HG02938 (cell line): ENCODE results near the gene TMEM205.
"Not testable (repeated sequence)": the region's sequence is repeated elsewhere in the genome, so short reads cannot be mapped to it uniquely, and the experiment has no call there.

ENCODE experiments used
- ATAC-seq: cut with Tn5 transposase; IDR thresholded peaks from one replicate; pipeline ENCODE4 v1.9.1; 2021; ENCODE audit warnings: mild to moderate bottlenecking, moderate library complexity; ENCODE audit not compliant: unreplicated experiment

The TMEM205 gene

DNA sequence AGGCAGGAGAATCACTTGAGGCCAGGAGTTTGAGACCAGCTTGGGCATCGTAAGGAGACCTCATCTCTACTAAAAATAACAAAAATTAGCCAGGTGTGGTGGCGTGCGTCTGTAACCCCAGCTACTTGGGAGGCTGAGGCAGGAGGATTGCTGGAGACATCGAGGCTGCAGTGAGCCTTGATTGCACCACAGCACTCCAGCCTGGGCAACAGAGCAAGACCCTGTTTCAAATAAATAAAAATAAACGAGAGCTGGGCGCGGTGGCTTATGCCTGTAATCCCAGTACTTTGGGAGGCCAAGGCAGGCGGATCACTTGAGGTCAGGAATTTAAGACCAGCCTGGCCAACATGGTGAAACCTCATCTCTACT lies 6.0 kb downstream of the TMEM205 start:
- ATAC-seq: not testable (repeated sequence)

DNA sequence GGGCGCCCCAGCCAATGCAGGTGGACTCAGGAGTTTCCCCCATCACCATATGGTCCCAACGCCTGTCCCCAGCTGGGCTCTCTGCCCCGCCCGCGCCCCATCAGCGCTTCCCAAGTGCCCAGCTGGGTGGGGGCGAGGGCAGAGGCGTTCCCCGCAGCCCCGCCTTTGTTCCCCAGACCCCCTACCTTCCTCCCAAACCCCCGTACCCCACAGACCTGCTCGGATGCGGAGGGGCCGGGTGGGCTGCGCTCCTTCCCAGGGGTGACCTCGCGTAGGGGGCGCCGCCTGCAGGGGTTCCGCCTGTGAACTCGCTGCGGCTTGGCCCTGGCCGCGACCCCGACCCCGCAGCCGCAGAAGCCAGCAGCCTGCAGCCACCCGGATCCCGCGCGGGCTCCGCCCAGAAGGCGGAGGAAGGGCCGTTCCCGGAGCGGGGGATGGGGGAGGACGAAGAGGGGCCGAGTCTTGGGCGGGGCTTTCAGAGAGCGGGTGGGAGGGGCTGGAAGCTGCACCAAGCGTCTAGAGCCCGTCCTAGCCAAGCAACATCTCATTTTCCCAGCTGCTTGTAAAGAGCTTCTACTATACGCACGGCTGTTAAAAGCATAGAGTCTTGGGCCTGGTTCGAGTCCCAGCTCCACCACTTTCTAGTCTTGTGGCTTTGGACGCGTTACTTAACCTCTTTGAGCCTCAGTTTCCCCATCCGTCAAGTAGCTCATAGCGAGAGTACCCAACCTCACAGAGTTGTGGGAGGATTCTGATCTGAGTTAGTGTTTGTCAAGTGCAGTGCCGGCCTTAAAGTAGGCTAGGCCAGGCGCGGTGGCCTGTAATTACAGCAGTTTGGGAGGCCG lies 6.6 kb downstream of the TMEM205 start, which contains the start of gene RAB3D:
Gene RAB3D (minus strand): TSS at position 404 of the 845 bp plus-strand sequence. CDS start 2,258 bp downstream, outside the sequence.
- no peak for ATAC-seq

DNA sequence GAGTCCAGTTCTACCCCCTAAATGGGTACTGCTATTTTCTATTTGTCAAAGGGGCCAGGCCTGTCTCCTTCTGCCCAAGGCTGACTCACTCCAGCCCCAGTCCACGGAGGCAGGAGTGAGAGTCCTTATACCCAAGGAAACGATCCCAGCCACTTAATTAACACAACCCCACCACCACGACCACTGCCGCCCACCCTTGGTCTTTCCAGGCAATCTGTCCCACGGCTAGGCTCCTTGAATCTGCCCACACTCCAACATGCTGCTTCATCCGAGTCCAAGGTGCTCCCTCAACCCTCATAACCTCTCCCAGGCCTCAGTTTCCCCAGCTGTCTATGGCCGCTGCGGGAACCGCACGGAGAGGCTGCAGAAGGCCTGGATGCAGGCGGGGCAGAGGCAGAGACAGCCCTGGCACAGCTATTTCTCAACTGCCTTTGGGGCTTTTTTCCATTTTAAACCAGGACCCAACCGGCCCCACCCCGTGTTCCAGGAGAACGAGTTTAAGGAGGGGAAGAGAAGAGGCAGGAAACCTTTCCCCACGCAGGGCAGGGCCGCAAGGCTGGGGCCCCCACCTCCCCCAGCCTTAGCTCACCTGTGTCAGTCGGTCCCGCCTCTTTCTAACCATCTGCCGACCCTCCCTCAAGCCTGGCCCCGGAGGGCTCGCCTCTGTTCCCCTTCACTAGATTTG lies 7.4 kb downstream of the TMEM205 start:
- no peak for ATAC-seq

DNA sequence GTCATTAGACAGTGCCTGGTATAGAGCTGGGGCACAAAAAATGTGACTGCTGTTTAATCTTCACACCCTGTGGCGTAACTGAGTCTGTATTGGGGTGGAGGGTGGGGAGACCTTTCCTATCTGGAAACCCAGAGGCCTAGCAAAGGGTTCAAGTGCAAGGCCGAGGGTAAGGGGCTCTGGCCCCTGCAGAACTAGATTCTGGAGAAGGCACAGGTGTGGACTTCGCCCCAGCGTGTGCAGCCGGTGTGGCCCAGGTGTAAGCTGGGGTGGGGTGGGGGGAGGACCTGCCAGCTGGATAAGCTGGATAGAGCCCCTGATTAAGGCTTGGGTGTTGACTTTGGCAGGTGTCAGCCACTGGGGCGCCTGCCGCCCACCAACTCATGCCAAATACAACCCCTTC lies 7.9 kb downstream of the TMEM205 start:
- no peak for ATAC-seq

DNA sequence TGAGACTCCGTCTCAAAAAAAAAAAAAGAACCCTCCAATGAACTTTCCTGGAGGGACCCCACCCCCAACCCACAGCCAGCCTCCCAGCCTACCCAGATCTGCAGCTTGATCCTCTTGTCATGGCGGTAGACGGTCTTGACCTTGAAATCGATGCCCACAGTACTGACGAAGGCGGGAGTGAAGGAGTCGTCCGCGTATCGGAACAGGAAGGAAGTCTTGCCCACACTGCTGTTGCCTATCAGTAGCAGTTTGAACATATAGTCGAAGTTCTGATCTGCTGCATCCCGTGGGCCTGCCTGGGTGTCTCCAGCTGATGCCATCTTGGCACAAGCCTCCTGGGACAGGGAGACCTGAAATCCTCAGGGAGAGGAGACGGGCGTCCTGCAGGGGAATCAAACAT lies 9.0 kb downstream of the TMEM205 start:
- ATAC-seq: no peak

DNA sequence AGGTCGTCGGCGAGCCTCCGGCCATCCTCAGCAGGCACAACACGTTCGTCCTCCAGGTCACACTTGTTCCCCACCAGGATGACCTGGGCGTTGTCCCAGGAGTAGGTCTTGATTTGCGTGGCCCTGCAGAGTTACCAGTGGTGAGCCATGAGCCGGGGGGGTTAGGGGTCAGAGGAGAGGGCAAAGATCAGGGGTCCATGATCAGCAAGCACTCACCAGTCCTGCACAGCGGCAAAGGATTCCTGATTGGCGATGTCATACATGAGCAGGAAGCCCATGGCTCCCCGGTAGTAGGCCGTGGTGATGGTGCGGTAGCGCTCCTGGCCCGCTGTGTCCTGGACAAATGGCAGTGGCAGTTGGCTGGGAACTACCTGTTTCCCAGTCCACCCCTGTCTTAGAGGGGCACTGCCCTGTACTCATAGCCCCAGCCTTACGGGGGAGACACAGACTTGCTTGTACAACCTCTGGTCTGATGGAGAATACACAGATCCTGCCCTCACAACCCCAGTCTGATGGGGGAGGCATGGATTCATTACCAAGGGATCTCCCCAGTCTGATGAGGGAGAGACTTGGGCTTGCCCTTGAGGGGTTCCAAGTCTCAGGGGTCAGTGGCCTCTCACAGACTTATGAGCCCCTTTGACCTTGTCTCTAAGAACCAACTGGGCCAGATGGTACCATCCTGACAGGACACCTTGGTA lies 10.5 kb downstream of the TMEM205 start:
- no peak for ATAC-seq

DNA sequence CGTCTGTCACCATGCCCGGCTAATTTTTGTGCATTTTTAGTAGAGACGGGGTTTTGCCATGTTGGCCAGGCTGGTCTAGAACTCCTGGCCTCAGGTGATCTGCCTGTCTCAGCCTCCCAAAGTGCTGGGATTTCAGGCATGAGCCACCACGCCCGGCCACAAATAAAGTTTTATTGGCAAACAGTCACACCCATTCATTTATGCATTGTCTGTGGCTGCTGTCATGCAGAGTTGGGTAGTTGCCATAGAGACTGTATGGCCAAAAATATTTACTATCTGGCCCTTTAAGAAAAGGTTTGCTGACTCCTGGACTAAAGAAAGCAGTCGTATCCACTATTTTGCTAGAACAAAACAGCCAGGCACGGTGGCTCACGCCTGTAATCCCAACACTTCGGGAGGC lies 12.2 kb downstream of the TMEM205 start:
- ATAC-seq: not testable (repeated sequence)

DNA sequence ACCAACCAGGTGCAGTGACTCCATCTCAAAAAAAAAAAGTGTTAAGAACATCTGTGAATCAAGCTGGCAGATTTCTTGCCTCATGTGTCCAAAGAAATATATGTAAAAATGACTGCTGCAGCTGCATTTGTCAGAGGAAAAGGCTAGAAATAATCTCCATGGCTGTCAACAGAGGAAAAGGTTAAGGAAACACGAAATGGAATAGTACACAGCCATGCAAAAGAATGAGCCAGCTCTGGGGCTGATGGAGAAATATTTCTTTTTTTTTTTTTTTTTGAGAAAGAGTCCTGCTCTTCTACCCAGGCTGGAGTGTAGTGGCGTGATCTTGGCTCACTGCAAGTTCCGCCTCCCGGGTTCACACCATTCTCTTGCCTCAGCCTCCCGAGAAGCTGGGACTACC lies 13.2 kb downstream of the TMEM205 start:
- no peak for ATAC-seq

DNA sequence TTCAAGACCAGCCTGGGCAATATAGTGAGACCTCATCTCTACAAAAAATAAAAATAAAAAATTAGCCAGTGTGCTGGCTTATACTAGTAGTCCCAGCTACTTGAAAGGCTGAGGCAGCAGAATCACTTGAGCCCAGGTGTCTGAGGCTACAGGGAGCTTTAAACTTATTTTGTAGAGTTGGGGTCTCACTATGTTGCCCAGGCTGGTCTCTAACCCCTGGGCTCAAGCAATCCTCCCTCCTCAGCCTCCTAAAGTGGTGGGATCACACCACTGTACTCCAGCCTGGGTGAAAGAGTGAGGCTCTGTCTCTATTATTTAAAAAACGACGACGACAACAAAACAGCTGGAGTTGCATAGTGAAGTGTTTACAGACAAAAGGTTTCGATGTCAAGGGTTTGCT lies 14.6 kb downstream of the TMEM205 start:
- no peak for ATAC-seq

DNA sequence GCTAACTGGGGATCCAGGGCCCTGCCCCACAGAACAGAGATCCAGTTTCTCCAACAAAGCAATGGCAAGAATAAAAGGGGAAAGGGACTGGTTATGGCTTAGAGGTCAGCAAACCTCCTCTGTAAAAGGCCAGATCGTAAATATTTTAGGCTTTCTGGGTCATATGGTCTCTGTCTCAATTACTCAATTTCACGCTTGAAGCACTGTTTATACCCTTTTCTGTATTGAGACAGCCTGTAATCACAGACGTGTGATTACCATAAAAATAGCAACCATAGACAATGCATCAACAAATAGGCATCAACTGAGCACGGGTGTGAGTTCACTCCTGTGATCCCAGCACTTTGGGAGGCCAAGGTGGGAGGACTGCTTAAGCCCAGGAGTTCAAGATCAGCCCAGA lies 15.9 kb downstream of the TMEM205 start:
- no peak for ATAC-seq

DNA sequence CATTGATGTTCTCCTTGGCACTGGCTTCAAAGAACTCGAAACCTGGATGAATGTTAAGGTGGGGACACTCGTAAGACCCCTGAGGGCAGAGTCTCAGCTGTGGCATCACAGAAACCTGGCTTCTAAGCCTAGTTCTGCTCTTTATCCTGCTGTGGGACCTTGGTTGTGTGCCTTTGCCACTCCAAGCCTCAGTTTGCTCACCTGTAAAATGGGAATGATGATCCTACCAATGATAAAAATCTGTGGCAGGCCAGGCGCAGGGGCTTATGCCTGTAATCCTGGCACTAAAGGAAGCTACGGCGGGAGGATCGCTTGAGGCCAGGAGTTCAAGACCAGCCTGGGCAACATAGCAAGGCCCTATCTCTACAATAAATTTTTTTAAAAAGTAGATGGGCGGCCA lies 20.5 kb downstream of the TMEM205 start:
- ATAC-seq: no peak

DNA sequence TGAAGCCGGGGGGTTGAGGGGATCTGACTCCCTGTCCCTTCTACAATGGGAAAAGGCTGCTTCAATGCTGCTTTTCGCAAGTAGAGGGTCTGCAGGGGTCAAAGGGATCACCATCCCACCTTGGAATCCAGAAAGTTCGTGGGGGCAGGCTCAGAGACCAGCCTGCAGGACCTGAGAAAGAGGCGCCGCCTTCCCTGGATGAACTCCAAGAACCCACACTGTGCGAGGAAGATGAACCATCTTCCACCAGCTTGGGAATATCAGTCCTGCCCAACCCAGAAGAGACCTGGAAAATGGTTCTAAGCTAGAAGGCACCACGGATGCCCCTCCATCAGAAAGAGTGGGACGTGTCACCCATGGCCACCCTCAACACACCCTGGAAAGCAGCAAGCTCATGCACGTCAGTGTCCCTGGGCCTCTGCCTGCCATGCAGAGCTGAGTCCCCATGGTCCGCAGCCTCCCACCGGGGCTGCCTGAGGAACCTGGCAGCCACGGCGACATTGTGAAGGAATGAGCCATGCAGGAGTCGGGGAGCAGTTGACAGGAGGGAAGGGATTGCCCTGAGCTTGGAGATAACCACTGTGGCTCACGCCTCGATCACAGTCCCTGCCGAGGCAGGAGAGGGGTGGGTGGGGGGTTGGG lies 21.2 kb downstream of the TMEM205 start:
- ATAC-seq: no peak

DNA sequence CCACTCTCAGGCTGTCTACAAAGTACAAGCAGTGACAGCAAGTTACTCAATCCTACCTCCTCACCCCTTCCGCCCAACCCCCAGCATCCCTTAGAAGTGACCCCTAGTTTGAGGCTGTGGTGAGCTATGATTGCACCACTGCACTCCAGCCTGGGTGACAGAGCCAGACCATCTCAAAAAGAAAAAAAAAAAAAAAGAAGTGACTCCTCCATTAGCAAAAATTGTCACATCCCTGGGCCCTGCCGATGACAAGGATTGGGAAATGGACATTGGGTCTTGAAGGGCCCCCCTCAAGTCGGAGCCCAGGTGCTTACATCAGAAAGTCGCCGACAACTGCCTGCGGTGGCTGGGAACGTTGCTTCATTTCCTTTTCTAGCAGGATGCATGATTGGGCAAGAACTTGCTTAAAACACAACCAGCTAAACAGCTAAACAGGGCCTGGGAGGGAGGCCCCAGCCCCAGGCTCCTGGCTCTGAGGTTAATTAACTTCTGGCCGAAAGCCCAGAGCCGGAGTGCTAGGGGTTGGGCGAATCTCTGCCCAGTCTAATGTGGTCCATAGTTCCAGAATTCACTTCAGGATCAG lies 21.9 kb downstream of the TMEM205 start:
- no peak for ATAC-seq

DNA sequence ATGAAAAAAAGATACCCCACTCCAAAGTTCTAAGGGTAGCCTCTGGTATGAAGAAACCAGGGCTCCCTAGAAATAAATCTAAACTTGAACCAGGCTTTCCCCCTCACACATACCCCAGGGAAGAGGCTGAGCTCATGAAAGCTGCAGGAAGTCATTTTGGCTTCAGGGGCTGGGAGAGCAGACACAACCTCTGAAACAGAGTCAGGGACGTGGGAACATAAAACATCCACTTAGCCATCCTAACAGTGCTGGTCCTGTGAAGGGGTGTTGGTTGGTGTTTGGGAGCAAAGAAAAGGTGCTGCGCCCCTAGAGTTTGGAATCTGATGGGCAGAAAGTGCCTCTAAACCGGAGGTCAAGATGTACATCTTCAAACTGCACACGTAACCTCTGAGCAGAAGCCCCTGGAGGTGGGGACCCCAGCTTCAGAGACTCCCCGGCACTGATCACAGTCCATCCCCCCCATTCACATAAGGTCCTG lies 22.4 kb downstream of the TMEM205 start:
- no peak for ATAC-seq

DNA sequence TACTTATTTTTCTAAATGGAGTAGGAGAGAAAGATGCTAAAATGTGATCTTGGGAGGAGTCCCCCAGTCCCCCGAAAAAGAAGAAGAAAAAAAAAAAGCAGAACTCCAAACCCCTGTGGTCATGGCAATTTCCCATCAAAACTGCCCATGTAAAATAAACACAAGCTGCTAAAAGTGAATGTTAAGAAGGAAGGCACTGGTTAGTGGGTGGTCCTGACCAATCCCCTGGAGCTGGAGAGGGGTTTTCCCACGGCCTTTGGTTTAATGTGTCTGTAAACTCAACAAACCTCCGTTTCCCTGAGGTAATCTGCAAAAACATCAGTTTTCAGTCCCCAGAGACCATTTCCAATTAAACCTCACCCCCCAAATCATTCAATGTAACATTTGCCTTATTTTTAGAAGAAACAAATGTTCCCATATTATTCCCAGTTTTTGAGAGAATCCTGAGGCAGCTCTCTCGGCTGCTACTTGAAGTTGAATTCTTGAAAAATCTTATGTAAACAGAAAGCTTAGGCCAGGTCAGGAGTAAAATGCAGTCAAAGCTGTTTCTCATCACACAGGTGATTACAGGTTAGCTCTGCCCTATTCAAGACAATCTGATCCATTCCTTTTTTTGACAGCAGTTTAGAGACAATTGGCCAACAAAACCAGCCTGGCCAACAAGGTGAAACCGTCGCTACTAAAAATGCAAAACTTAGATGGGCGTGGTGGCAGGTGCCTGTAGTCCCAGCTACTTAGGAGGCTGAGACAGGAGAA lies 23.6 kb downstream of the TMEM205 start:
- no peak for ATAC-seq

DNA sequence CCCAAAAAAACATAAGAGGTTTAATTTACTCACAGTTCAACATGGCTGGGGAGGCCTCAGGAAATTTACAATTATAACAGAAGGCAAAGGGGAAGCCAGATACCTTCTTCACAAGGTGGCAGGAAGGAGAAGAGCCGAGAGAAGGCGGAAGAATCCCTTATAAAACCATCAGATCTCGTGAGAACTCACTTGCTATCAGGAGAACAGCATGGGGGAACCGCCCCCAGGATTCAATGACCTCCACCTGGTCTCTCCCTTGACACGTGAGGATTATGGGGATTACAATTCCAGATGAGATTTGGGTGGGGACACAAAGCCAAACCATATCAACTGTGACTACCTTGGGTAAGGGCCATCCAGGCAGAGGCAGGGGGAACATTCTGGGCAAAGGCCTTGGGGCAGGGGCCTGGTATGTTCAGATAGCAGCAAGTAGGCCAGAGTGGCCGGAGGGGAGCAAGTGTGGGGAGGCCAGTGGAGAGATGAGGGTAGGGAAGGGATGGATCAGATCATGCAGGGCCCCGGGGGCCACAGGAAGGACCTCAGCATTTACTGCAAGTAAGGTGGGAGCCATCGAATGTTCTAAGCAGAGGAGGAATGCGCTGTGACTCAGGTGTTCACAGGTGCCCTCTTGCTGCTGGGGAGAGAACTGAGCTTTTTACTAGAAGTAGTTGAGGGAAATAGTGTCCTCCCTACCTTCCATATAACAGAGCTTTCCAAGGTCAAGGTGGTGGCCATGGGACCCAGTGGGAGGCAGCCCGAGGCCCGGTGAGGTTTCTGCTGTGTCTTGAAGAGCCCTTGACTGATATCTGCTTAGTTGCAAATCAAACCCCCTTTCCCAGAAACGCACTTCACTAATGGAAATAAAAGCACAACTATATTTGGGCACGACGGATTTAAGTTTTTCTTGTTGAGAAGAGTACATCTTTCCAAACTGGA lies 24.6 kb downstream of the TMEM205 start:
- ATAC-seq: no peak

DNA sequence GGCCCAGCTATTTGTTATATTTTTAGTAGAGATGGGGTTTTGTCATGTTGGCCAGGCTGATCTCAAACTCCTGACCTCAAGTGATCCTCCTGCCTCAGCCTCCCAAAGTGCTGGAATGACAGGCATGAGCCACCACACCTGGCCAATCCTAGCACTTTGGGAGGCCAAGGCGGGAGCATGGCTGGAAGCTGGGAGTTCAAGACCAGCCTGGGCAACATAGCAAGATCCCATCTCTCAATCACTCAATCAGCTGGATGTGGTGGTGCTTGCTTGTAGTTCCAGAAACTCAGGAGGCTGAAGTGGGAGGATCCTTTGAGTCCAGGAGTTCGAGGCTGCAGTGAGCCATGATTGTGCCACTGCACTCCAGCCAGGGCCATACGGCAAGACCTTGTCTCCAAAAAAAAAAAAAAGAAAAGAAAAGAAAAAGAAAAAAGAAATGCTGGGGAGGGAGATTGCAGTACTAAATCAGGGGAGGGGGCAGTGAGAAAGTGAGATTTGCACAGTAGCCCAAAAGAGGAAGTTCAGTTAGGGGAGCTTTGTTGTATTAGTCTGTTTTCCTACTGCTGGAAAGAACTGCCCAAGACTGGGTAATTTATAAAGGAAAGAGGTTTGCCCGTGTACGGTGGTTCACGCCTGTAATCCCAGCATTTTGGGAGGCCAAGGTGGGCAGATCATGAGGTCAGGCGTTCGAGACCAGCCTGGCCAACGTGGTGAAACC lies 25.6 kb downstream of the TMEM205 start:
- not testable (repeated sequence) for ATAC-seq

DNA sequence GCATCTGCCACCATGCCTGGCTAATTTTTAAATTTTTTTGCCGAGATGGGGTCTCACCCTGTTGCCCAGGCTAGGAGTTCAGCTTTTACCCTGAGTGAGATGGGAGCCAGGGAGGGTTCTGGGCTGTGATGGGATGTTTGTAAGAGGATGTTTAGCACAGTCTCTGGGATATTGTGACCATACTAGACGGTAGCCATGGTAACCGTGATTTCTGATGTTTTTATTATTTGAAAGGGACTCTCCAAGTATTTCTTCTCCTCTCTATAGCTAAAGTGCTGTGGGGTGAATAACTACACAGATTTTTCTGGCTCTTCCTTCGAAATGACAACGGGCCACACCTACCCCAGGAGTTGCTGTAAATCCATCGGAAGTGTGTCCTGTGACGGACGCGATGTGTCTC lies 39.7 kb downstream of the TMEM205 start:
- ATAC-seq: no peak
